HUDEP-2 (cell line): ENCODE results near the gene ATP8A1.
"Not testable (repeated sequence)": the region's sequence is repeated elsewhere in the genome, so short reads cannot be mapped to it uniquely, and the experiment has no call there.

Experiments
- DNase-seq, 76 experiments: peaks; one replicate each; lab custom pipeline; 2025; ENCODE audit not compliant: unreplicated experiment in 76 of 76; lab: John Stamatoyannopoulos, UW

The ATP8A1 gene

GRCh38 chr4:42652529-42653231 lies 4.2 kb downstream of the ATP8A1 start:
- not testable (repeated sequence) for DNase-seq

- DNase-seq: no peak
These were observed 7.0 kb downstream of the ATP8A1 start for GRCh38 chr4:42649870-42650269.

DNA sequence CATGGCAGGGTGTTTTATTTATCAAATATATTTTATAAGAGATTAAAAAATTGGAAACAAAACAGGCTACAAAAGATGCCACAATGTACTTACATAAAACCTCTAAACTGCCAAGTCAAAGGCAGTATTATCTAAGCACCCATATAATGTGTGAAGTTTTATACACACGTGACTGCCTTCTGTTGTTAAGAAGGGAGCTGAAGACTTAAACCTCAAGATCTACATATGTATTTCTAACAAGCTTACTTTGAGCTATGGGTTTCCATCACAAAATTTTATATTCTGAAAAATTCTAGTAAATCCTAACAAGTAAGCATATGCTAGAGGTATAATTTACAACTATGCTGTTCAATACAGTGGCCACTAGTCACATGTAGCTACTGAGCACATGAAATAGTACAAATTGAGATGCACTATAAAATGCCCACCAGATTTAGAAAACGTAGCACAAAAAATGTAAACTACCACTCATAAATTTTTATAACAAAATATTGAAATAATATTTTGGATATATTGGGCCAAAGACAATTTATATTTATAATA lies 9.8 kb downstream of the ATP8A1 start:
- no peak for DNase-seq

GRCh38 chr4:42646013-42646784 lies 10.7 kb downstream of the ATP8A1 start:
- no peak for DNase-seq

DNA sequence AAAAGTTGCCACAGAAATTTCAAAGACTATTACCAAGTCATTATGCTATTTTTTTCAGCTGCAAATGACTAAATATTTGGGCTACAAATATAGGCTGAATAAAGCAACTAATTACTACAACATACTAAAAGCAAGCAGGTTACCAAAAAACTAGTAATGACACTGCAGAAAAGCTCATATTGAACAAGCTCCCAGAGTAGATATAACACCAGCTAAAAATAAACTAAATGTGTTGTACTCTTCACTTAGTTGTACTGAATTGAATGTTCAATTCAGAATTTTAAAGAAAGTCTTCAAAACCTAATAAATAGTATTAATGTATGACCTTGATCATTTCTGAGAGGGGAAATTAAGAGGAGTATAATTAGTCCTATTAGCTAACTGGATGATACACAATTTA lies 12.0 kb downstream of the ATP8A1 start:
- no peak for DNase-seq

GRCh38 chr4:42643685-42644084 lies 13.2 kb downstream of the ATP8A1 start:
- DNase-seq: no peak

- DNase-seq: no peak
These were observed 13.9 kb downstream of the ATP8A1 start for GRCh38 chr4:42642845-42643615.

DNA sequence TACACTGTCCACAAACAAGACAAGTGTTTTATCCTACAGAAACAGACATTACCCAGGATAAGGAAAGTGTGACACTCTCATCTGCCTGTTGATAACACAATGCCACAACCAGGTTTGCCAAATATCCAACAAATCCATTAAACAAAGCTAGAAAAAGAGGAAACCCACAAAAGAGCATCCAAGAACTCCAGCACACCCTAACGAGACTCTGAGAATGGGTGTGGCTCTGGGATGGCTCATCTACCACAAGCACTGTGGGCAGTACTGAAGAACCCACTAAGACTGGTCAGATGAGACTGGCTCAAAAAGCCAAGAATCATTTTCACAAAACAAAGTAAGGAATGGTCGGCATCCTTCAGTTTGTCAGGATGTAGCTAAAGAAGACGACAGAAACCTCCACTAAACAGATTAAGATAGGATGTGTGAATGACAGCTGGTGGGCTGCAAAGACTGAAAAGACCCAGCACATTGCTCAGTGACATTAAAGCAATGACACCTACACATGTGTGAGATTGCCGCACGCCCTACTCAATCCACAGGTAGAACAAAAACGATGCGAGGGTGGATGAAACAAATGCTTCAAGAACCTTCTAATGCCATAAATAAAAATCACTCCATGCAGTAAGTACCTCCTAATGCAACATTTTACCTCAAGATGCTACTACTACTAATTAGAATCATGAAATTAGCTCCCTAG lies 14.7 kb downstream of the ATP8A1 start:
- DNase-seq: no peak

DNA sequence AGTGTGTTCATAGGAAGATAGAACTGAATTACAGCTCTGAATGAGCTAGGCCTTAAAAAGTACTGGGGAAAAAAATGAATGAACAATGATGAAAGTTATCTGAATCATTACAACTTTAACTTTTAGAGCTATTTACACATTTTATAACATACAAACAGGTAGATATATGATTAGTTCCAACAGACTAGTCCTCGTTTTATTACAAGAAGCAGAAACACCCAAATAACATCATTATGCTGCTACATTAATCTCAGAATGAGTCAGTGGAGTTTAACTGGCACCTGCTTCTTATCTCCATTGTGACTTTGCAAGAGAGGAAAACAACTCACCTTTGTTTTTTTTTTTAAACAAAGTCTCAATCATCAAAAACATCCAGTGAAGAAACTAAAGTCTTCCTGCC lies 15.2 kb downstream of the ATP8A1 start:
- DNase-seq: no peak

GRCh38 chr4:42641161-42641560 lies 15.7 kb downstream of the ATP8A1 start:
- DNase-seq: no peak

GRCh38 chr4:42640613-42641012 lies 16.3 kb downstream of the ATP8A1 start:
- no peak for DNase-seq

DNA sequence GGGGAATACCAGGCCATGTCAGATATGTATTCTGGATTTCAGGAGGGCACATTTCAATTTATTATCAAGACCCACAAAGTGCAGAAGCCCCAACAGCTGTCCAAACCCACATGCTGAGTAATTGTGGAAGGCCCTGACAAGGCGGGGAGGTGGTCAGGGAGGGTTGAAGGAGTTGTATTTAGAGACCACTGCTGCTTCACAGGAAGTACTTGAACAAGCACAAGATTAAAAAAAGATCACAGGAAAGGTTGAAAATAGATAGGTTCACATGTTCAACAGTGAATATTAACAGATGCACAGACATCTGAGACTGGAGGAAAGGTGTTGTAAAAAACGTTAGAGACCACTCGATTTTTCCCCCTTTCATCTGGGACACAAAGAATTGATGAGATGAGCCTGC lies 17.9 kb downstream of the ATP8A1 start:
- DNase-seq: no peak

- no peak for DNase-seq
These were observed 18.6 kb downstream of the ATP8A1 start for GRCh38 chr4:42638321-42638720.

DNA sequence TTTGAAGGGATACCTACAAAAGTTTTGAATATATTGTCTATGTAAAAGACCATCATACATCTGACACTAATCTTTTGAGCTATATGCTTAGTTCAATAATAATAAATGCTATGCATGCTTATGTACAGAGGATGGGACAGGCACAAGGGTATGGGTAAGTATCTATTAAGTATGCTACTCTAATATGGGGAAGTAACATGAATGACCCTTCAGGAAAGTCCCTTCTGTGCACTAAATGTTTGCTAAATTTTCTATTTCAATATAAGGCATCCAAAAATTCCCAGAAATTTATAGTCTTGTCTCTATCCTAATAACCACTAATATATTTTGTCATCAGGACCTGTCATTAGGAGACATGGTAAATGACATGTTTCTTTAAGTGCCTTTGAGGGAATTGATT lies 19.0 kb downstream of the ATP8A1 start:
- no peak for DNase-seq

GRCh38 chr4:42637104-42637503 lies 19.8 kb downstream of the ATP8A1 start:
- DNase-seq: no peak

DNA sequence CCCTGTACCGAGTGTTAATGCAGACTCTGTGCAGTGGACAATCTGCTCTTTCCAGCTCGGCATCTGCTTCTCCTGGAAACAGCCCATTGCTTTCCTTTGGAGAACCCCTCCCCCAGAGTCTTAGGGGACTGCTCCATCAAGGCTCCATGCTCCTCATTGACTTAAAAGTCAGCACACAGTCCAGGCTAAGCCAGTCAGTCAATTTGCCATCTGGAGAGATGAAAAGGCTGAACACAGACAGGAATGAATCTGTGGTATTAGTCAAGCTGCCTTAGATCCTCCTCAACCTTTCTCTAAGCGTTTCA lies 20.3 kb downstream of the ATP8A1 start:
- DNase-seq: no peak

- DNase-seq: no peak
These were observed 23.1 kb downstream of the ATP8A1 start for GRCh38 chr4:42633605-42634388.

- DNase-seq: no peak
These were observed 24.1 kb downstream of the ATP8A1 start for GRCh38 chr4:42632653-42633382.

- DNase-seq: no peak
These were observed 26.0 kb downstream of the ATP8A1 start for GRCh38 chr4:42630908-42631307.
